RPMI8226 (cell line): ENCODE measurements around the gene DBX1.

Experiments
- DNase-seq: peaks from one replicate; pipeline ENCODE4 v3.0.0-alpha.2; 2015

Gene DBX1

GRCh38 chr11:20120134-20120925 lies 39.9 kb downstream of the DBX1 start:
- no peak for DNase-seq

- no peak for DNase-seq
Observed at GRCh38 chr11:20119315-20119714, 41.0 kb downstream of the DBX1 start.

- DNase-seq = no peak
Observed at GRCh38 chr11:20118209-20118608, 42.1 kb downstream of the DBX1 start.

GRCh38 chr11:20117291-20117690 lies 43.0 kb downstream of the DBX1 start:
- DNase-seq = no peak

GRCh38 chr11:20116825-20117224 lies 43.5 kb downstream of the DBX1 start:
- DNase-seq = no peak

GRCh38 chr11:20114588-20114987 lies 45.7 kb downstream of the DBX1 start:
- DNase-seq = no peak

- no peak for DNase-seq
Observed at GRCh38 chr11:20113149-20113438, 47.2 kb downstream of the DBX1 start.

- DNase-seq = no peak
Observed at GRCh38 chr11:20112291-20113148, 47.8 kb downstream of the DBX1 start.

GRCh38 chr11:20111871-20112270 lies 48.4 kb downstream of the DBX1 start:
- no peak for DNase-seq

GRCh38 chr11:20110908-20111669 lies 49.2 kb downstream of the DBX1 start:
- DNase-seq = peak; percentile 66

GRCh38 chr11:20109731-20110445 lies 50.4 kb downstream of the DBX1 start:
- DNase-seq = no peak
